GM12891 (cell line): ENCODE data around the gene EXT2.

ENCODE experiments used
- POLR2A ChIP-seq: IDR thresholded peaks from 2 replicates; pipeline ENCODE4 v1.6.1; 2011; ENCODE audit warnings: low read depth, low read length, control low read depth
- POLR2AphosphoS5 ChIP-seq: IDR thresholded peaks from 2 replicates; pipeline ENCODE4 v1.6.1; 2011; ENCODE audit warnings: low read depth, low read length, control low read depth
- POU2F2 ChIP-seq: IDR thresholded peaks from 2 replicates; pipeline ENCODE4 v1.6.1; 2011; ENCODE audit warnings: low read depth, mild to moderate bottlenecking, control low read depth, low read length, moderate library complexity
- SPI1 ChIP-seq: IDR thresholded peaks from 2 replicates; pipeline ENCODE4 v1.6.1; 2011; ENCODE audit warnings: low read depth, low read length, control low read depth
- TAF1 ChIP-seq: IDR thresholded peaks from 2 replicates; pipeline ENCODE4 v1.6.1; 2011; ENCODE audit warnings: low read depth, low read length, control low read depth

GRCh38 chr11:44138980-44139379 lies 43.5 kb downstream of the EXT2 start:
- TF ChIP-seq POLR2AphosphoS5 (no peak), TAF1 (no peak), POLR2A (no peak), SPI1 (no peak), POU2F2 (no peak)
